HG03066 (cell line): ENCODE measurements around the gene ARHGAP11B.
A peak's percentile ranks its signal among the peaks of the same experiment; 100 is the strongest.
"Not testable (repeated sequence)": the region's sequence is repeated elsewhere in the genome, so short reads cannot be mapped to it uniquely, and the experiment has no call there.

Experiments
- ATAC-seq: cut with Tn5 transposase; IDR thresholded peaks from one replicate; pipeline ENCODE4 v1.9.1; 2021; ENCODE audit warnings: low read depth; ENCODE audit not compliant: unreplicated experiment

ARHGAP11B gene

DNA sequence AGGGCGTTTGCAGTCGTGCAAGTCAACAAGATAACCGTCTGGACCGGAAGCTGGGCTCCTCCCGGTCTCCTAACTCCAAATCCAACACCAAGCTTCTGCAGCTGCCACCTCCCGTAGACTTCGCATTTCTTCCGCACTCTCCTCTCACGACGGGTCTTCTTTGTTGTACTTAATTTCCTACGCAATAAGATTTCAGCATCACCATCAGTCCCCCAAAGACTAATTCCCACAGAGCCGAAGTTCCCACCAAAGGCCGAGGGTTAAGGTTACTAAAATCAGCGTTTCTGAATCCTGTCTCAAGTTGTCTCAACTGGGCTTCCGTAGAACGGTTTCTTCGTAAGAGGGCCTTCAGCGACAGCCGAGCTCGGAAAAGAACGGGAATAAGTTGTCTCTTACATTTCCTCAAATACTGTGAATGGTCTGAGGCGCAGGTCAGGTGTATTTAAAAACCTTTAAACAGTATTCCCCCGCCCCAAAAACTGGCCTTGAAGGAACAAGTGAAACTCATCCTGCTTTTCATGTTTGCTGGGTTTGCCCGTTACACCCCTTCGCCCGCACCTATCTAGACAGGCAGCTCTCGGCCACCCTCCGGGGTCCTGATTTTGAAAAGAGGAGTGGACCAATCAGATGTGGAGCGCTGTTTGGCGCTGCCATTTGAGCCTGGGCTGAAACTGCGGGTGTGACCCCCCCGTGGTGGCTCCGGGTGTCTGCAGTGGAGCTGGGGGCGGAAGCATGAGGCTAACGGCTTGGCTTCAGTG lies at the start of gene ARHGAP11B:
TSS of gene ARHGAP11B (plus strand) at position 693 of the 758 bp plus-strand sequence.
- ATAC-seq, result peak; percentile 93

DNA sequence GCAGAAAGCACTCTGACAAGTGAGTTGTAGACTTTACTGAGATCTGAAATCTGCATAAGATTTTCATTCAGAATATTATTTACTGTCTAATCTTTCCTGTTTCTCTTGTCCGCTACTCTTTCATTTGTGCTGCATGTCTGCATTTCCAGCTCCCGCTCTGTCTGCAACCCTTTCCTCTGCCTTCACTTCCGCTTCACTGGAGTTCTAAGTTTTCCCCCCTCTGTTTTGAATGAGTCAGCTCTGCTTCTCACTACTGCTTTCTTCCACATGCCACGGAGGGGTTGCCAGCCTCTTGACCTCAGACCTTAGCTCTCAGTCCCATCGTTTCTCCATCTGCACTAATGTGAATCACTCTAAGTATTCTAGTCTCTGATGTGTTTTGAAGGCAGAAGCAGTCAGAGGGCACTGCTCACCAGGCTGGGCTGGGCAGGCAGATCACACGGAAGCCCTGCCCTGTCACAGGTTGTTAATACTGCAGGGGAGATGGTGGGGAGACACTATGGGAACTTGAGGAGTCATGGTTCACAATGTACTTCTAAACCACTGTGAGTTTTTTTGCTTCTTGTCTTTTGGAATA lies 46.4 kb upstream of the ARHGAP11B start:
- not testable (repeated sequence) for ATAC-seq

DNA sequence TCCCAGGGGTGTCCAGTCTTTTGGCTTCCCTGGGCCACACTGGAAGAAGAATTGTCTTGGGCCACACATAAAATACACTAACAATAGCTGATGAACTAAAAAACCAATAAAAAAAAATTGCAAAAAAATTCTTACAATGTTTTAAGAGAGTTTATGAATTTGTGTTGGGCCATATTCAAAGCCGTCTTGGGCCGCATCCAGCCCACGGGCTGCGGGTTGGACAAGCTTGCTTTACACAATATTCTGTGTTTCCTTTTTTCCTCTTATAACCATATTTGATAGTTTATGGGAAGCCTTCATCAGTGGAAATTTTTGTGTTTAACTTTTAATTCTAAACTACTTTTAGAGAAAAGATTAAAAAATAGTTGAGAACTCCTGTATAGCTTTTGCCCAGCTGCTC lies 45.2 kb upstream of the ARHGAP11B start:
- not testable (repeated sequence) for ATAC-seq

DNA sequence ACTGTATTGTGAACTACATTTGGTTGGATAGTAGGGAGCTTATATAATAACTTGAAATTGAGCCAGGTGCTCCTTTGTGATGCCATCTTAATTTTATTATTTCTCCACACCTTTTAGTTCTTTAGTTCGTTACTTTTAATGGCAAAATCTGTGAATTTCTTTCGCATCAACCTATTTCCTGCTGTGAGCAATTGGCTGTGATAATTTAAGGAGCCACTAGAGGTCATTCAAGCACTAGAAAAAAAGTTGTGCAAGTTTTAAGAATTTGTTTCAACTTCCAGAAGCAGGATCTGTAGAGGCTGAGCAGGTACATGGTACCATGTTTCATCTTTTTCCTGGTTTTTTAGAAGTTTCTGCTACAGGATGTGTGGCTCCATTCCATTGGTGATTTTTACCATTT lies 27.0 kb upstream of the ARHGAP11B start:
- not testable (repeated sequence) for ATAC-seq

DNA sequence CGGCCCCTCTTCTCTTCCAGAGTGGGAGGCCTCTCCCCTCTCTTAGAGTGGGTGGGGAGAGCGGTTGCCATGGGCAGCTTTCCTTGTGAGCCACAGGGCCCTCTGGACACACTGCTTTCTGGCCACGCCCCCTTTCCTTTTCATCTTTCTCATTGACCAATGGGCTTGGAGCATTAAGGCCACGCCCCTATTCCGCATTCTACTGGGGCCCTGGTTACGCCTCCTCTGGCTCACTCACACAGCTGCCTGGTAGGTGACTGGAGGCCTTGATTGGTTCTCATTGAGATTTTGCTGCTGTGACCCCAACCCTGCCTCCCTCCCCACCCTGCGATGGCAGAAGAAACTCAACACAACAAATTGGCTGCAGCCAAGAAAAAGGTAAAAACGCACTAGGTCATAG lies 22.1 kb upstream of the ARHGAP11B start, which contains the start of gene GOLGA8H:
TSS of gene GOLGA8H (plus strand) at position 233 of the 400 bp plus-strand sequence. CDS start at position 331, 98 bp downstream.
- not testable (repeated sequence) for ATAC-seq

DNA sequence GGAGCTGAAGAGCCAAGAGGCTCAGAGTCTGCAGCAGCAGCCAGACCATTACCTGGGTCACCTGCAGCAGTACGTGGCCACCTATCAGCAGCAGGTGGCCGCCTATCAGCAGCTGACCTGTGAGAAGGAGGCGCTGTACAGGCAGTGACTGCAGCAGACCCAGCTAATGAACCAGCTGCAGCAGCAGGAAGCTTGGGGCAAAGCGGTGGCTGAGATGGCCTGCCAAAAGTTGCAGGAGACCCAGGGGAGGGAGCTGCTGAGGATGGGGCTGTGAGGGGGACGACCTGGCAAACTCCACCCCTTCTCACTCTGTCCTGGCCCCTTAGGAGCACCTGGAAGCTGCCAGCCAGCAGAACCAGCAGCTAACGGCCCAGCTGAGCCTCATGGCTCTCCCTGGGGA lies 13.7 kb upstream of the ARHGAP11B start:
- ATAC-seq, result not testable (repeated sequence)

DNA sequence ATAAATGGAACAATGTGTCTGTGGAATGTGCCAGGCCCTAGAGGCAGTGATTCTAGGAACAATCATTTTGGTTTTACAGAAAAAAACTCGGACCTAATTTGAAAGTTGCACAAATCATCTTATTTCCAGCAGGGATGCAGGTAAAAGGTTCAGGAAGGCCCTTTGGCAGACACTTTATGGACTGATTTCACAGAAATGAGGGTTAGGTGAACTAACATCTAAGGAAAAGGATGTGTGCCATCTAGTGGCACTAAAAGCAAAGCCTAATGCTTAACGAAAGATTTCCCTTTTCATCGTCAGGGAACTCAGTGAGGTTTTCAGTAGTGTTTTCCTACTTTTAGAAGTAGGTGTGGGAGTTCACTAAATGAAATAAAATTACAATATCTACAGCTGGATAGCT lies 4.6 kb upstream of the ARHGAP11B start:
- not testable (repeated sequence) for ATAC-seq

DNA sequence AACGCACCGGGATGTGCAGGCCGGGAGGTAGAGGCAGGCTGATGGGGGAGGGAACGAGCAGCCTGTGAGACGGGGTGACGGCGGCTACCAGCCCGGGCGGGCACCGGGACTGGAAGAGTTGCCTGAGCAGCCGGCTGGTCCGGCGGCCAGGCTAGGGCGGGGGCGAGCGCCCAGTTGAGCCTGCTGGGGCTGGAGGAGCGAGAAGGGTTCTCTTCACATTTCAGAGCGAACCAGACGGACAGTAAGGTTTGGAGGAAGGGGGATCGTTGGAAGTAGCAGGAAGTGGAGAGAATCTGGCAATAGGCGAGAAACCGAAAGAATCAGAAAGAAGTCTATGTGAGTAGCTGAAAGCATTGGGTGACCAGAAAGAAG lies 252 bp downstream of the ARHGAP11B start:
- peak; percentile 5 for ATAC-seq

DNA sequence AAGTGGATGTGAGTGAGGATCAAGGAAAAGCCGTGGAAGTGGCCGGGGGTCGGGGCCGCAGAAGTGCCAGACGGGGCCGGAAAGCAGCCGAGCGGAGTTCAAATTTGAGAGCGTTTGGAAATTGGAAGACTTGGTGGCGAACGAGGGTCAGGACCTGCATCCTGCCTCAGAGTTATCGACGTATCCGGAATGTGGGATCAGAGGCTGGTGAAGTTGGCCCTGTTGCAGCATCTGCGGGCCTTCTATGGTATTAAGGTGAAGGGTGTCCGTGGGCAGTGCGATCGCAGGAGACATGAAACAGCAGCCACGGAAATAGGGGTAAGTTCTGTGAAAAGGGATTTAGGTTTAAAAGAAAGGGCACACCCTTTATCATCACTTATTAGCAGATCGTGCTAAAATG lies 704 bp downstream of the ARHGAP11B start:
- not testable (repeated sequence) for ATAC-seq

DNA sequence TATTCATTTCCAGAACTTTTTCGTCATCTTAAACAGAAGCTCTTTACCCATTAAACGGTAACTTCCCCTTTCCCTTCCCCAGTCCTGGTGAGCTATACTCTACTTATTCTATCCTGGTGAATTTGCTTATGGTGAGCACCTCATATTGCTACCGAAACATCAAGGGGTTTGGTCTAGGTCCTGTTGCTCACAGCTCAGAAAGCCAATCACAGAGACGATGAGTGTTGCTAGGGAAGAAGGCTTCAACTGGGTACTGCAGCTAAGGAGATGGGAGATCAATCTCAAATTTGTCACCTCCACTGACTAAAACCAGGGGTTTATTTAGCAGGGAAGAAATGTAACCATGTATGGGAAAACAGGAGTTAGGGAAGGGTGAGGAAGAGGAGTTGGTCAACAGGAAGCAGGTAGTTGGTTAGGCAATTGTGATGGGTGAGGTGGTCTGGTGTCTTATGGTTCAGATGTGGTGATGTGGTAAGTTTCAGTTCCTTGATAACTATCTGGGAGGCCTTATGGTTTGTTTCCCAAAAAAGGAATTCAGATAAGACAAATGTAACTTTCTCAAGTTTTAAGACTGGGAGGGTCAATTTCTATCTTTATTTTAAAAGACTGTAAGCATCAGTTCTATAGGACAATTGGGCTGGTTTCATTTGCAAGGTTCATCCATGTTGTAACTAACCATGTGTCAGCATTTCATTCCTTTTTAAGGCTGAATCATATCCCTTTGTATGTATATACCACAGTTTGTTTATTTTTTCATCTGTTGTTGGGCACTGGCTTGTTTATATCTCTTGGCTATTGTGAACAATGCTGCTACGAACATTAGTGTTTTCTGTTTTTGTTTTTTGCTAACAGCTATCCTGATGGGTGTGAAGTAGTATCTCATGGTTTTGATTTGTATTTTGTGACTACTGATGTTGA lies 24.3 kb downstream of the ARHGAP11B start:
- peak; percentile 72 for ATAC-seq

DNA sequence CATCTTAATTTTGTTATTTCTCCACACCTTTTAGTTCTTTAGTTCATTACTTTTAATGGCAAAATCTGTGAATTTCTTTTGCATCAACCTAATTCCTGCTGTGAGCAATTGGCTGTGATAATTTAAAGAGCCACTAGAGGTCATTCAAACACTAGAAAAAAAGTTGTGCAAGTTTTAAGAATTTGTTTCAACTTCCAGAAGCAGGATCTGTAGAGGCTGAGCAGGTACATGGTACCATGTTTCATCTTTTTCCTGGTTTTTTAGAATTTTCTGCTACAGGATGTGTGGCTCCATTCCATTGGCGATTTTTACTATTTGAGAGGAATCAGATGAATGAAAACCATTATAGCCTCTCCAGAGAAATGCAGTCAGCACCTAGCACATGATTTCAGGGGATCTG lies 35.2 kb downstream of the ARHGAP11B start:
- not testable (repeated sequence) for ATAC-seq

DNA sequence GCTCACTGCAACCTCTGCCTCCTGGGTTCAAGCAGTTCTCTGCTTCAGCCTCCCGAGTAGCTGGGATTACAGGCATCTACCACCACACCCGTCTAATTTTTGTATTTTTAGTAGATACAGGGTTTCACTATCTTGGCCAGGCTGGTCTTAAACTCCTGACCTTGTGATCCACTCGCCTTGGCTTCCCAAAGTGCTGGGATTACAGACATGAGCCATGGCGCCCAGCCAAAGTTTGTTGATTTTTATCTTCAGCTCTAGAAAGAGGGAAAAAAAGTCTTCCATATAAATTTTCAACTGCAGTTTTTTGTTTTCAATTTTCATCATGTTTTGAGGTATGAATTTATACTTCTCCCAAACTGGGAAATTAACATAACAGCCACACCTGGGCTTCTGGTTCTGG lies 43.7 kb downstream of the ARHGAP11B start:
- ATAC-seq, result not testable (repeated sequence)

DNA sequence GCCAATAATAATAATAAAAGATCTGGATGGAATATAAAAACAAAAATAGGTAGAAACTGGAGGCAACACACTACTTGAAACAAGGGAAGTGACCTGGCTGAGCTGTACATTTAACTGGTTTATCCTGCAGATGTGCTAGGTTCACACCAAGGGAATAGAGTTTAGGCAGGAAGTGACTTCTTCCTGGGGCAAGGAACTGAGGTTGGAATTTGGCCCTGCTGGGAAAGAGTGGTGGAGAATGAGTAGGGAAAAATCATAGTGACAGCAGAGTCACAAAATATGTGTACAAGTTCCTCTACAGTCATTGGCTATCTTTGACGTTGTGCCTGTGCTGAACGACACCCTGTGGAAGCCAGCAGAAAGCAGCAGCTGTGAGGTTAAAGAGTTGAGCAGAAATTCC lies 44.1 kb downstream of the ARHGAP11B start:
- no peak for ATAC-seq

DNA sequence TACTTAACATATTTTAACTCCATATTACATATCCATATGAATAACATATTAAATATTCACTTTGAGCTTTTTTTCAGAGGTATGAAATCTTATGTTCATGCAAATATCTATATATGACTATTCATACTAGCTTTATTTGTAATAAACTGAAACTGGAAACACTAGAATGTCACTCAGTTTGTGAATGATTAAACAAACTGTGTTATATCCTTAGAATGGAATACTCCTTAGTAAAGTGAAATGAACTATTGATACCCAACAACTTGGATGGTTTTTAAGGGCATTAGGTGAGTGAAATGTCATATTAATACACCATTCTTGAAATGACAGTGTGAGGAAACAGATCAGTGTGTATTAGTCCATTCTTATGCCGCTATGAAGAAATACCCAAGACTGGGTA lies 45.4 kb downstream of the ARHGAP11B start:
- no peak for ATAC-seq

DNA sequence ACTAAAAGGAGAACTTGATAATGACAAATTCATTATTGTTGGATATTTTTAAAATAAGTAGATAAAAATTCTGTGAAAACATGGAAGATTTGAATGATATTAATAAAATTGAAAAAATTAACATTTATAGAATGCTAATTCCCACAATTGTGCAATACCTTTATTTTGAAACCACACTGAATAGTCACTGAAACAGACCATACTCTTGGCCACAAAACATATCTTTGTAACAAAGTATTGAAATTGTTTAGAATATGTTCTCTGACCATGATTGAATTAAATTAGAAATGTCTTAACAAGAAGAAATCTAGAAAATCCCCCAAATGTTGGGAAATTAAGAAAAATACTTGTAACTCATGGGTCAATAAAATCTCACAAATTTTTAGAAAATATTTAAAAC lies 49.2 kb downstream of the ARHGAP11B start:
- ATAC-seq, result no peak

DNA sequence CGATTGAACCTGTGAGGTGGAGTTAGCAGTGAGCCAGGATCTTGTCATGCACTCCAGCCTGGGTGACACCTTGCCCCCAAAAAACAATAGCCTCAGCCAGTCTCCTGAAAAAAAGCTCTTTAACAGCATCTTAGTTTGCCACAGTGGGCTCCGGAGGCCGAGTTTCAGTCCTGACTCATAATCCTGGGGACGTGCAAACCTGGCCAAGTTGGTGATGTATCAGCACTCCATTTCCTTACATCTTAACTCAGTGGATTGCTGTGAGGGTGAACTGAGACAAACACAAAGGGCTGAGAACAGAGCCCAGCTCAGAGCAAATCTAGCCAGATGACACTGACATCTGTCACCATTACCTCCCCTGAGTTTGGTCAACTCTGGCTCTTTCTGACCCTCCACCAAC lies 50.0 kb downstream of the ARHGAP11B start:
- not testable (repeated sequence) for ATAC-seq

DNA sequence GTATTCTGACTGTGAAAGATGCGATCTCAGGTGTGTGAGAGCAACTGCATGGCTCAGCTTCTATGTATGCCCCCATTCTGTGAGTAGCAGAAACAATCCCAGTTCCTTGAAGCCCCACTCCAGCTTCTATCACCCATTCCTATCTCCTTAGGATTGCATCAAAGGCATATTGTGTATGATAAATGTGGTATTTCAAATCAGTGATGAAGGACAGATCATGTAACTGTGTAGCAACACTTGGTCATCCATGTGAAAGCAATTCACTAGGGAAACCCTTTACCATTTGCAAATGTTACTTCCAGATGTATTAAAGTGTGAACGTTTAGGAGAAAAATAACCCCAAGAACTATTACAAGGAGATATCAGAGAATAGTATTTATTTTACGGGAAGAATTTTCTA lies 55.1 kb downstream of the ARHGAP11B start:
- ATAC-seq, result not testable (repeated sequence)

DNA sequence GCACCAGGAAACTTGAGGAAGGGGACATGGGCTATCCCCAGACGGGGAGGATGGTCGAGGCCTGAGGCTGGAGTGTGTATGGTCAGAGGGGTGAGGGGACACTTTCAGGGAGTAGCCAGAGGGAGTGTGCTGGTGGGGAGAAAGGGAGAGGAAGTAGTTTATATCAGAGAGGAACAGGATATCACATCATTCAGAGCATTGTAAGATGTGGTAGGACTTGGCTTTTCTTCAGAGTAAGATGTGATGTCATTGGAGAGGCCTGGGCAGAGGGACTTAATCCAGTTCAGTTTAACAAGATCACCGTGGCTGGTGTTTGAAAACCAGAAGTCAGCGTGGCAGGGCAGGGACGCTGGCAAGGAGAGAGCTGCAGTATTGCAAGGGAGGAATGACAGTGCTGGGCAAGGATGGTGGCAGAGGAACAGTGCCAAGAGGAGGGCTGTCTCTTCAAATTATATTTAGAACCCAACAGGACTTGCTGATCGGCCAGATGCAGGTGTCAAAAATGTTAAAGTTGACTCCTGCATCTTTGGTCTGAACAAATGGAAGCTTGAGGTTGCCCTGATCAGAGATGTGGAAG lies 59.9 kb downstream of the ARHGAP11B start:
- ATAC-seq, result not testable (repeated sequence)

DNA sequence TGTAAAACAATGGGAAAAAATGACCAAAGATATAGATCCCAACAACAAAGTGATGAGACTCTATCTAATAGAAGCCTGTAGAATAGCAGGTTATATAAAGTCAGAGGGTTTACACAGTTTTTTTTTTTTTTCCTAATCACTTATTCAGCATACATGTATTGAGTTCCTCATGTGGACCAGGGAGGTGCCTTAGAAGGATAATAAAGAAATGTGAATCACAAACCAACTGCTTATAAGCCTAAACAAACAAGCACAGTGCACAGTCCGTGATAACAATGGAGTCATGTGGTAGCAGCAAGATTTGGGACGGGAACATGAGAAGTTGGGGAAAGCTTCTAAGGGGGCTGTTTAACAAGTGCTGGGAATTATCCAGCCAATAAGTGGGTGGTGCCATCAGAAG lies 60.7 kb downstream of the ARHGAP11B start:
- ATAC-seq, result not testable (repeated sequence)
